OCI-LY1 (cell line): ENCODE data around the gene ETV6.

Experiments used
- CTCF ChIP-seq: fragments of 200-600 bp; sonication (generic), shearing (Covaris generic); IDR thresholded peaks from 2 replicates; pipeline ENCODE4 v1.5.1; 2017; ENCODE audit warnings: mild to moderate bottlenecking, antibody characterized with exemption, low read length, moderate library complexity, mixed read lengths
- EZH2 ChIP-seq: fragments of 200-600 bp; sonication (generic), shearing (Covaris generic); IDR thresholded peaks from 2 replicates; pipeline ENCODE4 v1.8.0; 2017; ENCODE audit warnings: borderline replicate concordance, mixed run types, mild to moderate bottlenecking, antibody characterized with exemption, low read length, moderate library complexity, mixed read lengths

GRCh38 chr12:11759494-11759878 lies 110.0 kb downstream of the ETV6 start:
- TF ChIP-seq CTCF (no peak), EZH2 (no peak)
